GM18511 (cell line): ENCODE results near the gene AMBRA1.

Experiments
- ATAC-seq: cut with Tn5 transposase; IDR thresholded peaks from one replicate; pipeline ENCODE4 v1.9.1; 2021; ENCODE audit warnings: mild to moderate bottlenecking, moderate library complexity; ENCODE audit not compliant: unreplicated experiment

AMBRA1 gene

GRCh38 chr11:46450846-46451477 is 142.9 kb downstream of the AMBRA1 start:
- no peak for ATAC-seq

- no peak for ATAC-seq
Measured at GRCh38 chr11:46447544-46447943, 146.3 kb downstream of the AMBRA1 start.

GRCh38 chr11:46445920-46446771 is 147.7 kb downstream of the AMBRA1 start:
- ATAC-seq, result no peak

GRCh38 chr11:46445192-46445919 is 148.5 kb downstream of the AMBRA1 start:
- no peak for ATAC-seq

- ATAC-seq, result no peak
Measured at GRCh38 chr11:46444305-46444704, 149.5 kb downstream of the AMBRA1 start.

GRCh38 chr11:46438211-46438610 is 155.6 kb downstream of the AMBRA1 start:
- ATAC-seq, result no peak

- ATAC-seq, result no peak
Measured at GRCh38 chr11:46437122-46437689, 156.6 kb downstream of the AMBRA1 start.

- ATAC-seq, result no peak
Measured at GRCh38 chr11:46436113-46436512, 157.7 kb downstream of the AMBRA1 start.

- no peak for ATAC-seq
Measured at GRCh38 chr11:46435679-46436078, 158.1 kb downstream of the AMBRA1 start.

- ATAC-seq, result no peak
Measured at GRCh38 chr11:46431211-46431610, 162.6 kb downstream of the AMBRA1 start.

GRCh38 chr11:46429717-46430116 is 164.1 kb downstream of the AMBRA1 start:
- no peak for ATAC-seq

- ATAC-seq, result no peak
Measured at GRCh38 chr11:46427364-46427763, 166.5 kb downstream of the AMBRA1 start.

GRCh38 chr11:46426233-46426991 is 167.4 kb downstream of the AMBRA1 start:
- ATAC-seq, result no peak

GRCh38 chr11:46422588-46422987 is 171.2 kb downstream of the AMBRA1 start:
- ATAC-seq, result no peak

GRCh38 chr11:46421257-46421880 is 172.5 kb downstream of the AMBRA1 start:
- ATAC-seq, result no peak

GRCh38 chr11:46420513-46420912 is 173.3 kb downstream of the AMBRA1 start:
- ATAC-seq, result no peak

- no peak for ATAC-seq
Measured at GRCh38 chr11:46418751-46419150, 175.1 kb downstream of the AMBRA1 start.

GRCh38 chr11:46417711-46418110 is 176.1 kb downstream of the AMBRA1 start:
- no peak for ATAC-seq

- ATAC-seq, result no peak
Measured at GRCh38 chr11:46414879-46415278, 178.9 kb downstream of the AMBRA1 start.

- no peak for ATAC-seq
Measured at GRCh38 chr11:46414466-46414796, 179.4 kb downstream of the AMBRA1 start.
